NCI-H1417 (cell line): ENCODE measurements around the gene LAMA4.

Experiments used
- DNase-seq, 3 experiments: peaks; one replicate each; lab custom pipeline; 2025; lab: John Stamatoyannopoulos, UW

LAMA4 gene

GRCh38 chr6:112184951-112185350 lies 69.4 kb downstream of the LAMA4 start:
- no peak for DNase-seq

- DNase-seq: no peak
These were observed 71.1 kb downstream of the LAMA4 start for GRCh38 chr6:112183271-112183671.

DNA sequence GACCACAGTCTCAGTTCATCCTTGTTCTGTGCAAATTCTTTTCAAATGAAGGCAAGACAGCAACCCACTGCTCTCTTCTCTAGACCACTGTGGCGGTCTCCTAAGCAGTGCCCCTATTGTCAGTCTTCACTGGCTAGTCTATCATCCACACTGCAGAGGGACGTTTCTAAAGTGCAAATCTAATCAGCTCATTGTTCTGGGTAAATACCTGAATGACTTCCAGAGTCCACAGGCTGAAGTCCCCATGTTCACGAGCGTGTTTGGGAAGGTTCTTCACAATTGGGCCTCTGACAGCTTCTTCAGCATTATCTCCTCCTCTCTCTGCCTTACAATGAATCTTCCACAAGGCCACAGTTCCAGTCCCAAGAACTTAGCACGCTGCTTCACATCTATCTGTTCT lies 73.2 kb downstream of the LAMA4 start:
- no peak for DNase-seq

- DNase-seq: peak; percentile 59 to 91 (median 66)
These were observed 74.1 kb downstream of the LAMA4 start for GRCh38 chr6:112180095-112180820.

- no peak for DNase-seq
These were observed 74.7 kb downstream of the LAMA4 start for GRCh38 chr6:112179631-112180030.

DNA sequence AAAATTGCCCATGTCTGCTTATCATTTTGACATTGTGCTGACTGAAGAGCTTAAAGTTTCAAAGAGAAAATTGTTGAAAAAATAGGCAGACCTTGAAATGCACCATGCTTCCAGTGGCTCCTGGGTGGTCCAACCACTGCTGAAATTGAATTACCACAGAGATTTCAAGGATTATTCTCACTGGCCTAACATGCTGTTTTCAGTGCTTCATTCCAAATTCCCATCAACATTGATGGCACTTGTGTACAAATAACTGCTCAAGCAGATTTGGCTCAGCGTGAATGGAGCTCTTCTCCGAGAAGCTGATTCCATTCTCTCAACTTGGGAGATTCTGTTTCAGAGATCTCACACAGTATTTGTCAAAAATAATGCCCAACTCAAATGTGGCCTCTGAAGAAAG lies 75.5 kb downstream of the LAMA4 start:
- DNase-seq: no peak

DNA sequence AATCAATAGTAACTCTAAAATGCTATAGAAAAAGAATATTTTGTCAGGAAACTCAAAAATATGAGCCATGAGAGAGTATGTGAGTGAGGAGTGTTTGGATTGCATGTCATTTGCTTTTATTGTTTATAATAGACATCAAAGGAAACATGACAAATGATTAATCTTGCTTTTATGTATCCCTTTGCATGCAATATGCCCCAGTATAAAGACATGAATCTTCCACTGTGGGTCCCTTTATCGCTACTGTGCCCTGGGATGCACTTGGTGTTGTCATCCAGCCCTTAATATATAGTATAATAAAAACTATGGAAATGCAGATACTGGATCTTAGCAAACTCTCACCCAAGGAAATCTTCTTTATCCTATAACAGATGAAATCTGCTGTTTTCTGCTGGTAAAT lies 77.3 kb downstream of the LAMA4 start:
- DNase-seq: no peak

DNA sequence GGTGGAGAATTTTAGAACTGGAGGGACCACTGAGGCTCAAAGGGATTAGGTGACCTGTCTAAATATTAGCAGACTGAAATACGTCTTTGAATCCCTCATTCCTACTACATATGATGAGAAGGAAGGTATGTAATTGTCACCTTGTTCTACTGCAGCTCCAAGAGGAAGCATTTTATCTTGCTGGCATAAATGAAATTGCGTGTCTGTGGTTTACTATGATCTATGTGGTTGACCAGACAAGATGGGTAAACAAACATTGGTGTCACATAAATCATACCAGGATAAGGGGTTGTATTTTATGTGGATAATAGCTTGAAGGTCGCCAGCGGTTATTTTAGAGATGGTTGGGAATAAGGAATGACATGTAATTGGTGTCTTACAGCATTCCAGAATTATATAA lies 78.2 kb downstream of the LAMA4 start:
- DNase-seq: peak in 2 of 3 experiments; percentile 53 to 59

DNA sequence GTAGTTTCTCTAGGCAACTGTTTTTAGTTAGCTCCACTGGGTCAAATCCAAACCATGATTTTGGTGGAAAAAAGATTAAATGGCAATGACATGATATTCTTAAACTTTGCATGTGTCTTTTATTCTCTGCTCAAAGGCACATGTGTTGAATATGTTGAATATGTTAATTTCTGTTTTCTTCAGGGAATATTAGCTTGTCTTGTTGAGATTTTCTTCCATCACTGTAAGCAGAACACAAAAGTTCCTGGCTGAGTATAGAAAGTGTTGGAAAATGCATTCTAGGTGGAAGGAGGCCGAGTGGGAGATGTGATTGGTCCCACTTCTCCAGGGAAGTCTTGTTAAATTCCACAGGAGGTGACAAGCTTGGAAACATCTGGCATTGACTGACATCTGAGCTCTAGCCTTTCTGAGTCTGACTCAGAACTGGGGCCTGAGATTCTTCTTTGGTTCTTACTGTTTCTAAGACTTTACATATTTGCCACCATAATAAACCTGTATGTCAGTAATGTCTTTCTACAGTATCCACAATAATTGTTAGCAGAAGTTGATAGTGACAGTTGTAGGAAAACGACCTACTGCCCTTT lies 81.1 kb downstream of the LAMA4 start:
- no peak for DNase-seq

DNA sequence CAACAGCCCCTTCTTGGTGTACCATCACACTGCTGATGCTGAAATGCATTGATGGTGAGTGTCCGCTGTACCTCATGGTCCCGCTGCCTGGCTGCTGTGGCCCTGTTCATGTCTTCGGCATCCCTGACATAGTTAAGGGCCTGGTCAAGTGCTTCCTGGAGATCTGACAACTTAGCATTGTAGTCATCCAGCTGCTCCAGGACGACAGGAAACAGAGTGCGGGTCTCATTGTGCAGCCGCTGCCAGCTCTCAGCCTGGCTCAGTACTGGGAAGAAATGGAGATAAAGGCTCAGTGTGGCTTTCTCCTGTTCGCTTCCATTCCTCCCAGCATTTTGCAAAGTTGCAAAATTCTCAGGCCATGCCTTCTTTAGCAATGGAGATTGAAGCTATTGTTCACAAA lies 81.8 kb downstream of the LAMA4 start:
- DNase-seq: no peak

DNA sequence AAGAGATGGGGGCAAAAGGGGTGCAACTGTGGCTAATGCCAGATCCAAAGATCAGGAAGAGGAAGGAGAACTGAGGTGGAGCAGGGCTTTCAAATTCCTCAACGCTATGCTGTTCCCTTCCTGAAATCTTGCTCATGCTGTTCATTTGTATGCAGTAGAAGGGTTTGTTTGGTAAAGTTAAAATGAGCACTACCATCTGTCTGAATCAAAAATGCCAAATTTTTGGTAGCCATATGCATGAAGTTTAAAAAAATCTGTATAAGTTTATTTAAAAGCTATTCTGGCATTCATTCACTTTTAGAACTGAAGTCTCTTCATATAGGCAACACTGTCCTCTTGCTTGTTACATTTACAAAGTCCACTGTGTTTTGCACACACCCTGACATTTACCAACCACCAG lies 84.8 kb downstream of the LAMA4 start:
- DNase-seq: no peak

- DNase-seq: peak; percentile 41 to 79 (median 66)
These were observed 90.8 kb downstream of the LAMA4 start for GRCh38 chr6:112163295-112164257.

GRCh38 chr6:112160745-112161144 lies 93.6 kb downstream of the LAMA4 start:
- no peak for DNase-seq

- no peak for DNase-seq
These were observed 97.7 kb downstream of the LAMA4 start for GRCh38 chr6:112156668-112157067.

GRCh38 chr6:112155886-112156285 lies 98.5 kb downstream of the LAMA4 start:
- DNase-seq: no peak

DNA sequence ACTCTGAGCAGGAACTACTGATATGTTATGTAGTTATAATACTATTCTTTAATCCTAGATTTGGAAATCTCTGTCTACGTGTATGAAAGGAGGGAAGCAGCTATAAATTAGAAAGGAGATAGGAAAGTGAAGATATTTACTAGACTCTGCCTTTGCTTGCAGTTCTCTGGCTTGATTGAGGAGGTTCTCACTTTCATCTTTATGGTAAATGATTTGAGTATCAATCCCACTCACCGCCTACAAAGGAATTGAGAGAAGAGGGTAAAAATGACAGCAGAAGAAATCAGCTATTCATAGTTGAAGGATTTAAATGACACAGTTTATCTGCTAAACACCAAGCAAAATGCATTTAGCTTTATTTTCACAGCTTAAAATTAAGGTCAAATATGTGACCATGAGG lies 99.7 kb downstream of the LAMA4 start:
- DNase-seq: no peak

- DNase-seq: peak in 1 of 3 experiments; percentile 34
These were observed 100.3 kb downstream of the LAMA4 start for GRCh38 chr6:112153926-112154607.

- DNase-seq: peak in 1 of 3 experiments; percentile 14
These were observed 104.0 kb downstream of the LAMA4 start for GRCh38 chr6:112150363-112150762.

GRCh38 chr6:112149719-112150263 lies 104.6 kb downstream of the LAMA4 start:
- DNase-seq: no peak

DNA sequence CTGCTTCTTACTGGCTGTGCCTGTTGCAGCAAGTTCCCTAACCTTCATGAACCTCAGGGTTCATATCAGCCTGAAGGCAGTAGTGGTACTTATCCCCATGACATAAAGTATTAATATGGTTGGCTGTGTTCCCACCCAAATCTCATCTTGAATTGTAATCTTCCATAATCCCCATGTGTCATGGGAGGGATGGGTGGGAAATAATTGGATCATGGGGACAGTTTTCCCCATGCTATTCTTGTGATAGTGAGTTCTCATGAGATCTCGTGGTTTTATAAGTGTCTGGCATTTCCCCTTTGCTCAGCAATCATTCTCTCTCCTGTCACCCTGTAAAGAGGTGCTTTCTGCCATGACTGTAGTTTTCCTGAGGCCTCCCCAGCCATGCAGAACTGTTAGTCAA lies 105.1 kb downstream of the LAMA4 start:
- DNase-seq: no peak

DNA sequence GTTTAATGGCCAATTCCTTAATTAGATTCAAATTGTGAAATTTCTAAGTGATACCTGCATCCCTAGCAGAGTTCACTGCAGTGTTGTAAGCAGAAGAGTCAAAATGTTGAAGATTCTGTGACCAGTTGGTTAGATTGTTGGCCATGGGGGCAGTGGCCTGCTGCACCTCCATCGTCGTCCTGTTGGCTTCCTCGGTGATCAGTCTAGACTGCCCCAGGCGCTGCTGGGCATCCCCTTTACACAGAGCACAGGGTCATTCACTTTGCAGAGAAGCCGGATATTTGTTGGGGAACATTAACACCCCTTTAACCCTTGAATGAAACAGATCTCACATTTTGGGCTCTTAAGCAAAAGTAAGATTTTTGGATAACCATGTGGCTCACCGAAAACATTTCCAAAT lies 106.3 kb downstream of the LAMA4 start:
- no peak for DNase-seq

DNA sequence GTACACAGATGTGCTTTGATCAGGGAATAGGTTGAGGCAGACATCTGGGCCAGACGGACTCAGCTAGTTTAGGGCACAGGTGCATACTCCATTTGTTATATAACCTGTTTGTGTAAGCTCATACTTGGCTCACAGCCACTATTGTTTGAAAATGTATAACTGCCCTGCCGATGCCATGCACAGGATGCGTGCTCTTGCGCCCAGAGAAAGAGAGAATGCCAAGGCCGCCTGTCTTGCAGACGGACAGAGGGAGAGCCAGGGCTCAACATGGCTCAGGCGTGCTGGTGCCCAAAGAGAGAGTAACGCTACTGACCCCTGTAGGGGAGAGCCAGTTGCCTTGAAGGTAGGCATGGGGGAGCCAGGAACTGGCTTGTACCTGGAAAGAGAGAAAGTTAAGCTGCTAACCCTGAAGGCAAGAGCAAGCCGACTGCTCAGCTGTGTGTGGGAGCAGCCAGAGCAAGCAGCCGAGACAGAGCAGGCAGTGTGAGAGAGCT lies 109.2 kb downstream of the LAMA4 start:
- peak in 2 of 3 experiments; percentile 7 to 58 for DNase-seq
